Activated CD8-positive, alpha-beta memory T cell treated with anti-CD3 and anti-CD28 coated beads, Interleukin-2, amount 50 U/mL, for 4 hours (primary cell): Measurements from ENCODE around the gene TFPI.
"Not testable (repeated sequence)": the region's sequence is repeated elsewhere in the genome, so short reads cannot be mapped to it uniquely, and the experiment has no call there.

ENCODE experiments used
- DNase-seq: peaks from one replicate; pipeline ENCODE4 v3.0.0-alpha.2; 2020

TFPI gene

DNA sequence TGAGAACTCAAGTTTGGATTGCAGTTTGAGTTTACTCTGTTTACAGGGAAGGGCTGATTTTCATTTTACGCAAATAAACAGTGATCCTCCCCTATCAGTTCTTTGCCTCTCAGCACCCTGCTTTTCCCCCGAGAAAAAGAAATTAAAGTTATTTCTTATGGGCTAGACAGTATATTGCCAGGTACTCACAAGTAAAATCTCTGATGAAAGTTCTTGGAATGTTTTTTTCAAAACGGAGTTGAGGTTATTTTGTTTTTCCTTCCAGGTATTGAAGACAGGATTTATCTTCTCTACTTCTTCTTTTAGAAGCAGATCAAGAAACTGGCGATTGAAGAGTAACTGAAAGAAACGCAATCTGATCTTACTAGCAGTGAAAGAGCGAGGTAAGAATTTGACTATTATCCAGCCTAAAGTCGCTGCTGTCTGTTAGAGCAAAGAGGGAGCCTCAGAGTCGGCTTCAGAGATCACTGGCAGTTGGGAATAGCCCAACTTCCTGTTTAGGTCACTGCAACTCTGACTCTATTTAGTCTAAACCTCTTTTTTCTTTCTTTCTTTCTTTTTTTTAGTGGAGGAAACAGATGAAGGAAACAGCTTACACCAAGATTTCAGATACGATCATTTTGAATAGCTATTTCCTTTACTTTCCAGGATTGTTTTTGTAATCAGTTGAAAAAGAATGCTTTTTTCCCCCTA, at the start of gene TFPI:
TSS of gene TFPI (minus strand) at position 425 of the 693 bp plus-strand sequence. CDS start 50,667 bp downstream, outside the sequence.
- DNase-seq = no peak

DNA sequence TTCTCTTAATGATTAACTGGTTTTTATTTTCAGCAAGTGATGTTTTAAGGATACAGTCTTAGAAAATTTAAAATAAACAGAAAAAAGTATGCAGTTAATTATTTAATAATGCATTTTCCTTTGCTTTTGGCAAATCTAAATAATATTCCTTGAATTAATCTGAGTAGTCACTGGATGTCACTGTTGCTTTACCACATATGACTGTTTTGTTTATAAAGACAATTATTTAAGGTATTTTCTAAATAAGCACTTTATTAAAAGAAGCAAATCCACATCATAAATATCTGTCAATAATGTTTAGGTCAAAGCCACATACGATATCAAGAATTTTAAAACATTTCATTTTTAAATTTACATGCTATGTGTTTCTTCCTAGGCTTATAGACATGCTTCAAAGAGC, 40.6 kb upstream of the TFPI start:
- DNase-seq = no peak

DNA sequence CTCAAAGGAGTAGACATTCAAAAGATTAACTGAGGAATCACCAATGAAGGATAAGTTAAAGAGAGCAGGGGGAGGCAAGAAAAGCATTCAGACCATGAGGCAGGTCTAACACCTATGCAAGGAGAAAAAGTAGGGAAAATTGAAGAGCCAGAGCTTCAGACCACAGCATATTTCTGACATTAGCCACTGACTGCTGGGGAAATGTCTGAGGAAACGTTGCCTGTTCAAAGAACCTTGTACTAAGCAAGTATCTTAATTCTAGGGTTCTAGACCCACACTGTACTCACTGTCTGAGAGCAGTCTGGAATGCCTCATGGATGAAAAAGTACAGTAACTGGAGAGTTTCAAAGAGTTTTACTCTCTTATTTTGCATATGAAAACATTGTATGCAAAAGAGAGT, 39.5 kb upstream of the TFPI start:
- DNase-seq = no peak

DNA sequence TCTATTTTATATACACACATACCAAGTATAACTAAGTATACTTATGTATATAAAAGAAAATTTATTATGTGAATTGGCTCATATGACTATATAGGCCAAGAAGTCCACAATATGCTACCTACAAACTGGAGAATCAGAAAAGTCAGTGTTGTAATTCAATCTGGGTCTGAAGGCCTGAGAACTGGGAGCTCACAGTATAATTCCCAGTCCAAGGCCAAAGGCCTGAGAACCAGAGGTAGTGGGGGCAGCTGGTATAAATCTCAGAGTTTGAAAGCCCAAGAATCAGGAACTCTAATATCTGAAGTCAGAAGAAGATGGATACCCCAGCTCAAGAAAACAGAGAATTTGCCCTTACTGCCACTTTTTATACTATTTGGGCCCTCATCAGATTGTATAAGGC, 38.9 kb upstream of the TFPI start:
- DNase-seq = no peak

DNA sequence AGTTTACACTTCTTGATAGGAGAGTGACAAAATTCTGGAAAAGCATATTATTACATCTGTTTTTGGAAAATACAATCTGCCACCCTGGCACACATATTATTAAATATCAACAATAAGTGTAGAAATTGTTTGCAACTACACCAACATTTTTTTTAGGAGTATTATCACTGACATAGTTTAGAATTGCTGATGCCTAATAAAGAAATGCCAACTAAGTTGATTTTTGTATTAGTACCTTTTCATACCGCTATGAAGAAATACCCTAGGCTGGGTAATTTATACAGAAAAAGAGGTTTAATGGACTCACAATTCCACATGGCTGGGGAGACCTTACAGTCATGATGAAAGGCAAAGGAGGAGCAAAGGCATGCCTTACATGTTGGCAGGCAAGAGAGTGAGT, 35.9 kb upstream of the TFPI start:
- DNase-seq = no peak

DNA sequence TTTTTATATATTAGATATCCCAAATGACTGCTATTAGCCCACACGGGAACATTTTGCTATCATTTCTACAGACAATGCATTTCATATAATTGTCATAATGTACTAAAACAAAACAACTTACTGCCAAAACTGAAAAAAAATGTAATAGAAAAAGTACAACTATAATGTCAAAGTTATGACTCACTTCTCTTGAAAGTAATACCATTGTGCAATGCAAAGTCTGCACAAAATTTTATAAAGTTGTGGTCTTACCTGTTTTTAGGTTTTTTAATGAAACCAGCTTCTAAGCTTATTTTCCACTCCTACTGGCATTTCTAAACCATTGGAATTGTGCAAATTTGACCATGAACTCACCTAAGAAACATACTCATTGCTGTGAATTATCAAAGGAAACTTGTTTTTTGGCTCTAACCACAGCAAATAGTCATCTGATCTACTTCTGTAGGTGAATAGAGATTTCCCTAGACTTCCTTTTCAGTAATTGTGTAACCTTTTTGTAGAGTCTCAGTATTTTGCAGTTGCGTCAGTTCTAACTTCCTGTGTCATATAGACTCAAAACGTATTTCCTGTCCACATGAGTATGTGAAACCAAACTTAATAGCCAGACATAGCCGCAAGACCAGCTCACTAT, 31.9 kb upstream of the TFPI start:
- DNase-seq = no peak

DNA sequence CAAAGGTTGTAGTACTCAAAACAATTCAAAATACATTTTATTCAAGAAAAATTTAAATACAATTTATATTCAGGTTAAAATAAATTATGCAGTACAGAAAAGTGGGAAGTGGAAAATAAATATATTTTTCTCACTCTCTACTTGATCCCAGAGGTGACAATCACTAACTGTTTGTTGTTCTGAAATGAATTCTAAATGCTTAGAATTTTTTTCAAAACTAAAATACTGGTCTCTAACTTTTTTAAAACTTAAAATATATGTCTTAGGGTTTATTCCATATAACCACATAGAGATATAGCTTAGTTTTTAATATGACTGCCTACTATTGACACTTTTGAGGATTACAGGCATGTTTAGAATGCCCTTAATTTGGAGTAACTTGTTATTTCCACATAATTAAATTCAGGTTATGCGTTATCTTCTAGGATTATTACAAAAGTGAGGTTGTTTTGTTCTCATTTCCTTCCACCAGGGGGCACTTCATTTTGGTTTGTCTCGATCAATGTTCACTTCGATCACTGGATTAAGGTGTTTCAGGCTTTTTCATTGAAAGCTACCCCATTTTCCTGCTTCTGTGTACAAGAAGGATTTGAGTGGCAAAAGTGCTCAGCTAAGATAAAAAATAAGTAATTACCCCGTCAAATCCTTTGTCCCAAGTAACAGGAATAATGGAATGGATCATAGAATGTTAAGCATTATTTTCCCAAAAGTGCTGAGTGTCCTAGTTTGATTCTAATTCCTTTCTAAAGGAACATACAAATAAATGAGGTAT, 27.1 kb upstream of the TFPI start:
- DNase-seq = no peak

DNA sequence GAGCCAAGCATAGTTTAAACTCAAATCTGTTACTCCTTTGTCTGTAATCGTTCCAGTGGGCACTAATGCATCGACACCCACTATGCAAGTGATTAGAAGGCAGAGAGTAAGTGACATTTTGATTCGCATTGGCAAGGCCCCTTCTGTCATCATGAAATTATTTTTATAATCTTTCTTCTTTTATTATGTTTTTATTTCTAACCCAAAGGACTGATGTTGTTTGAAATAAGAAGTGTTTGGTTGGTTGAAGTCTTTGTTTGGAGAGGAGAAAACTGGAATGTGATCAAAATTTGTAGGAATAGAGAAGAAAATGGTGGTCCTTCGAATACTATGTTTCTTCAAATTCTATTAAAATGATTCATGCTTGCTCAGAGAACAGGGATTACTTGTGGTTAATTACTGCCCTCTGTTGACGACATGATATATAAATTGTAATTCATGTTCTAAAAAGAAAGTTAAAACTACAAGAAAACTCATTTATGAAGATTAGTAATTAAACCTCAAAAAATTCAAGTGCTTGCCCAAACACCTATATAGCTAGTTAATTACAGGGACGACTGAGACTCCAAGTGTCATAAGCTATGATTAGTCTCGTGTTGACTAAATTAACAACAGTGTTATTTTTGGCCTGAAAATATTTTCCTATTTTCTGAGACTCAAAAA, 26.4 kb upstream of the TFPI start:
- DNase-seq = no peak

DNA sequence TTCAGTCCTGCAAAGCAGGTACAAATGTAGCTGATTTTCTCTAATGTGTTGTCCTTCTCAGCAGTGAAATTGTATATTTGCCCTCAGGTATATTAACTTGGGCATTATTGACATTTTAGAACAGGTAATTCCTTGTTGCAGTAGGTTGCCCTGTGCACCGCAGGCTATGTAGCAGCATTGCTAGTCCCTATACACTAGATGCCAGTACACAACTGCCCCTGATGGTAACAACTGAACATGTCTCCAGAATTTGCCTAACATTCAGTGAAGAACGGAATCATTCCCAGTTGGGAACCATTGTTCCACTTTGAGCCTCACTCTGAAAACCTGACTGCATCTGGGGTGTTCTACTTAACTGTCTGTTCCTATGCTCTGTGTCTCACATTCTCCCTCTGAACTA, 23.1 kb upstream of the TFPI start:
- no peak for DNase-seq

DNA sequence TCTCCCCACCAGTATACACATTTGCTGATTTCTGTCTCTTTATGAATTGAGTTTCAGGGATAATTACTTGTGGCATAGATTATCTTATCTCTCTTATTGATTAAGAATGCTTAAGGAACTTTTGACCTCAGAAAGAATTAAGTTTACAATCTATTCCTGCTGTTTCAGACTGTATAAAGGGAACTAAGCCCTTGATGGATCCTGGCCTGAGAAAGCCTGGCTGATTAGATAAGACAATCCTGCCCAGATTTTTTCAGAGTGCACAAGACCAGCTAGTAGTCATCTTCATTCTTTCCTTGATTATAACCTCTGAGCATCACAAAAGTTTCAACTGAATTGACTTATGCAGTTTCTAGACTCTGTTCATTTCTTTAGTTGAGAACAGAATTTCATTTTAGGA, 22.7 kb upstream of the TFPI start:
- no peak for DNase-seq

DNA sequence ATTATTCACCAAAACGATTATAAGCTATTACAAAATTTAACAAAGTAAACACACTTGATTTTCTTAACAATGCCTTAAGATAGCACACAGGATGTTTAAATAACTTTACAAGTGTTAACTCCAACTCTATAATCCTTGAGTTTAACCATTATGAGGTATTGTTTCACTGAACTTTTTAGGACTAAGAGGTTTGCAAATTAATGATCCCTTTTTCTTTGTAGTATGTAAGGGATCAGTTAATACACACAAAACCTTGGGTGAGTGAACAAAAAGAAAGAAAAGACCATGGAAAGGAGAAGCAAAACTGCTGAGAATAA, 21.5 kb upstream of the TFPI start:
- DNase-seq = no peak

DNA sequence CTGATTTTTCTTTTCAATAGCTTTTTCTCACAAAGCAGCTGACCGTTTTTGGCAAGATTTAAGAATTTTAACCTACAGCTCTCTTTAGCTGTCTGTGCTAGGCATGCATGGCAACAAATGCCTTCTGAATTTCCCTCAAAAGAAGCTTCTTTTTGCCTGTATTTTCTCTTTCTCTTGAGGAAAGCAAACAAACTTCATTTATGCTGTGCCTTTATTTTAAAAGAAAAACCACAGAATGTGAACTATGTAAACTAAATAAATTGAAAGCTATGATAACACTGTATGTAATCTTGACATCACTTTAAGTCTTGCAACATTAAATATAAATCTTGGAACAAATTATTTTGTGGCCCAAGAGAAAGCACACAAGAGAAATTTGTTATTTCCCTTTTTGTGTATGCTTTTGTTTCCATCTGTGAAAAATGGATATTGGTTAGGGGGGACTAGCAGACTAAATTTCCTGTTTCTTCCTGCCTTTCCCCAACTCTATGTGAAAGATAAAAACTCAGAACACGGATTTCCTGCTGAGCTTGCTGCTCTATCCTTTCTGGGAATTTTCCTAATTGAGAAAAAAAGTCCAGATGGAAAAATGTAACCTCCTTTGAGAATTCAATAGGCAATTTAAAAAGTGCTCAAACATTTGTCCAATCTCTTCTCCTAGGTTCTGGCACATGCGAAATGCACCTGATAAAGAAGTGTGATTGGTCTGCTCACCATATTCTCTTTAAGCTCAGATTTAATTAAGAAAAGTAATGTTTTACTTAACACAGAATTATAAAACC, 20.9 kb upstream of the TFPI start:
- no peak for DNase-seq

DNA sequence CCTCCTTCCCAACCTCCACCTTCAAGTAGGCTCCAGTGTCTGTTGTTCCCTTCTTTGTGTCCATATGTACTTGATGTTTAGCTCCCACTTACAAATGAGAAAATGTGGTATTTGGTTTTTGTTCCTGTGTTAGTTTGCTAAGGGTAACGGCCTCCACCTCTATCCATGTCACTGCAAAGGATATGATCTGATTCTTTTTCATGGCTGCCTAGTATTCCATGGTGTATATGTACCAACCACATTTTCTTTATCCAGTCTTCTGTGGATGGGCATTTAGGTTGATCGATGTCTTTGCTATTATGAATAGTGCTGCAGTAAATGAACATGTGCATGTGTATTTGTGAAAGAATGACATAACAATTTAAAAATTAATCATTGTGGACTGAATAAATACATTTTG, 19.5 kb upstream of the TFPI start:
- DNase-seq = no peak

DNA sequence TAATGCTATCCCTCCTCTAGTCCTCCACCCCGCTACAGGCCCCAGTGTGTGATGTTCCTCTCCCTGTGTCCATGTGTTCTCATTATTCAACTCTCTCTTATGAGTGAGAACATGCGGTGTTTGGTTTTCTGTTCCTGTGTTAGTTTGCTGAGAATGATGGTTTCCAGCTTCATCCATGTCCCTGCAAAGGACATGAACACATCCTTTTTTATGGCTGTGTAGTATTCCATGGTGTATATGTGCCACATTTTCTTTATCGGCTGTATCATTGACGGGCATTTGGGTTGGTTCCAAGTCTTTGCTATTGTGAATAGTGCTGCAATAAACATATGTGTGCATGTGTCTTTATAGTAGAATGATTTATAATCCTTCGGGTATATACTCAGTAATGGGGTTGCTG, 17.8 kb upstream of the TFPI start:
- not testable (repeated sequence) for DNase-seq

DNA sequence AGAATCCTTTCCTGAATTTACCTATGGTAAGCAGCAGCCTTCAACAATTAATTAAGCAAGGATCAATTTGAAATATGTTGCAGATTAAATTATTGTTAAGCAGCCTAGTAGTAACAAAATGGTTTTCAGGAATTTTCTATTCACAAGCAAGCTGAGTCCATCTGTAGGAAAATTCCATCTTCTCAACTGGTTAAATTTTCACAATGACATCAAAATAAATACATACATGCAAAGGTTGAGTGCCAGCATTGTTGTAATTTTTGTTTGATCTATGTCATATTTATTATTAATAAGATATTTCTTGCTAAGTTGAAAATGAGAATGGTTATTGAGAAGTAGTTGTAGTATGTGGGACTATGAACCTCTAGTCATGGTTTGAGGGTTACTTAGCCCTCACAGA, 15.3 kb upstream of the TFPI start:
- DNase-seq = no peak

DNA sequence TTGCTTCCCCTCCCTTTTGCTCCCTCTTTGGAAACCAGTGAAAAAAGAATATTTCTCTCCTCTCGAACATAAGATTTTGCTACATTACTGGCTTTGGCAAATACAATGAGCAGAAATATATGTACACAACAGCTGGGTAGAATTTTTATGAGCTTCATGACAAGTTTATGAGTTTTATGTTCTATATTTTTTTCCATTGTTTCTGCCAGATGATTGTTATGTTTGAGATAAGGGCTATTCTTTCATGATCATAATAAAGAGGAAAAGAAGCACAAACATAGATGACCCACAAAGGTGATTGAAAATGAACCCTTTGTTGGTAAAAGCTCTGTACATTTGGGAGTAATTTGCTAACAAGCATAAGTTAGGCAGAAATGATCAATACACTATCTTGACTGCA, 14.8 kb upstream of the TFPI start:
- no peak for DNase-seq

DNA sequence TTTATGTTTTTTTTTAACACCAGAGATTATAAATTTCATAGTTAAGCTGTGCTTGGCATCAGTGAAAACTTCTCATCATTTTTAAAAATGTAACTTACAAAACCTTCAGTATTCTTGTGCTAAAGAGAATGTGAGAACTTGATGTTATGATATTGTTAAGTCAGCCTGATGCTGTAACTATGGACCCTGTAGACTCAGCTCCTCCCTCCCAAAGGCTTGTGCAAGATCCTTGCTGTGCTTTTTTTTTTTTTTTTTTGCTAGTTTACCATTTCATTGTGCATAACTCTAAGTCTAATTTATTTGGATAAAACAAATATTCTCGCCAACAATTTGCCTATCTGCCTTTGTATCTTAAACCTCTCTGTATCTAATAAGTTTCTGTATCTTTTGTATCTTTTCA, 12.9 kb upstream of the TFPI start:
- no peak for DNase-seq

DNA sequence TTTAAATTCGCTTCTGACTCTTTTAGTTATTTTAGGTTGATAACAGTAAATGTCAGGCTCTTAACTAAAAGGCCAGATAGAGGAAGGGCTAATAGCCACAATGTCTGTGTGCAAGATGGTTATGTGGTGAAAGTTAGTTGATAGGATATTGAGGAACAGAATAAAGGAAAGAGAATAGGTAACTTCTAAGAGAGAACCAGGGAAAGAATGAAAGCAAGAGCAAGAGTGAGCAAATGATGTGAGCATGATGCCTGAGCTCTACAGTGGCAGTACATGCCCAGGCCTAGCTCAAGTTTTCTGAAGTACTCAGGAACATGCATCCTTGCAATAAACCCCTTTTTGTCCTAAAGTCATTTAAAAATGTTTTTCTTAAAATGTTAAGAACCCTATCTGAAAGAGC, 12.5 kb upstream of the TFPI start:
- DNase-seq = no peak

DNA sequence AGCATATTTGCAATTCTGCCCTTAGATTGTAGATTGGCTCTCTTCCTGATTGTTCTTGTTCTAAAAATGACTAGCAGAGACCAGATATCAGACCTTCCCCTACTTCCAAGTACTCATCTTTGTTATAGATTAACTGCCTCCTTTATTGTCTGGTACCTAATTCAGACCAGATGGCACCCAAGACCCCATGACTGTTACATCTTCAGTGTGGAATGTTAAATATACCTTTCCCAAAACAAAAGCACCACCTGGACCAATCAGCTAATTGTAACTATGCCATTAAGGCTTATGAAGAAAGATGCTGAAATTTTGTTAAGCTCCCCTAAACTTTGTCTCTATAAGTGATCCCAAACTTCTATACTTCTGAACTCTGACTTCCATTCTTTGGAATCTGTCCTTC, 12.0 kb upstream of the TFPI start:
- DNase-seq = no peak

DNA sequence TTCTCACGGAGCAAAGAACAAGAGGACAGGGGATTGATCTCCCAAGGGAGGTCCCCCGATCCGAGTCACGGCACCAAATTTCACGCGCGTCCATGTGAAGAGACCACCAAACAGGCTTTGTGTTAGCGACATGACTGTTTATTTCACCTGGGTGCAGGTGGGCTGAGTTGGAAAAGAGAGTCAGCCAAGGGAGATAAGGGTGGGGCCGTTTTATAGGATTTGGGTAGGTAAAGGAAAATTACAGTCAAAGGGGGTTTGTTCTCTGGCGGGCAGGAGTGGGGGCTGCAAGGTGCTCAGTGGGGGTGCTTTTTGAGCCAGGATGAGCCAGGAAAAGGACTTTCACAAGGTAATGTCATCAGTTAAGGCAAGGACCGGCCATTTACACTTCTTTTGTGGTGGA, 11.4 kb upstream of the TFPI start:
- DNase-seq = not testable (repeated sequence)

DNA sequence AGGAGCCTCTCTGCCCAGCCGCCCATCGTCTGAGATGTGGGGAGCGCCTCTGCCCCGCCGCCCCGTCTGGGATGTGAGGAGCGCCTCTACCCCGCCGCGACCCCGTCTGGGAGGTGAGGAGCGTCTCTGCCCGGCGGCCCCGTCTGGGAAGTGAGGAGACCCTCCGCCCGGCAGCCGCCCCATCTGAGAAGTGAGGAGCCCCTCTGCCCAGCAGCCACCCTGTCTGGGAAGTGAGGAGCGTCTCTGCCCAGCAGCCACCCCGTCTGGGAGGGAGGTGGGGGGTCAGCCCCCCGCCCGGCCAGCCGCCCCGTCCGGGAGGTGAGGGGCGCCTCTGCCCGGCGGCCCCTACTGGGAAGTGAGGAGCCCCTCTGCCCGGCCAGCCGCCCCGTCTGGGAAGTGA, 2.3 kb upstream of the TFPI start:
- not testable (repeated sequence) for DNase-seq

DNA sequence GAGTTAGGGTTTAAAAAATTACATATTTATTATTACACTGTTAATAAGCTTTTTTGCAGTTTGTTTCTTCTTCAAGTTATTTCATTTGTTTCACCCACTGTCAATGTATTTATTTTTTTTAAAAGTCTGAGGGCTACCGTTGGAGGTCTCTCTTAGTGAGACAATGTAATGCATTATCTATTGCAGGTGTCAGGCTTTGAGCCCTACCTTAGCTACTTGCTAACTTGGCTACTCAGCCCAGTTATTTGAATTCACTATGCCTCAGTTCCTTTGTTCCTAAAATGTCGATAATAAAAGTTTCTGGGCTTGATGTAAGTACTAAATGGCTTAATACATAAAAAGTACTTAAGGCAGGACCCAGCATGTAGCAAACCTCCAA, 458 bp upstream of the TFPI start:
- no peak for DNase-seq
